K562 (cell line): ENCODE results near the gene AGMO. TPM values are rescaled to one million over a fixed set of nuclear protein-coding genes. Genes with fewer than 3 reads are reported as not detected.

Source experiments
- ATAC-seq: fragments of 200-7000 bp; cut with Tn5 transposase; 3 replicates; pipeline ENCODE4 v1.9.1; 2020; ENCODE audit warnings: moderate library complexity
- BruUV-seq: library from RNA; stranded (reverse); fragments of 400-500 nt; replicated peaks from 2 replicates; lab custom pipeline; 2021; lab: Mats Ljungman, UMichigan
- CTCF ChIA-PET: fragments of 300-600 bp; formaldehyde crosslinking; extraction: SDS; loops from one replicate; lab custom pipeline; 2021; ENCODE audit warnings: low intra/inter-chr PET ratio; lab: Yijun Ruan, JAX
- POLR2A ChIA-PET: fragments of 300-600, 350-650 bp; sonication (Branson Sonifier 250); formaldehyde crosslinking; extraction: SDS; loops from one replicate; lab custom pipeline; 2021; ENCODE audit warnings: antibody characterized with exemption, inconsistent platforms; lab: Yijun Ruan, JAX
- DNase-seq, 4 experiments: peaks; one replicate each; pipeline versions ENCODE4 v3.0.0 to v3.0.0-alpha.2; 2011 to 2018; ENCODE audit warnings: low spot score in 3 of 4, mixed read lengths in 3 of 4; ENCODE audit errors: extremely low read depth in 1 of 4
- FAIRE-seq: peaks from 2 replicates; lab custom pipeline; 2011; peaks lifted over from hg19 to GRCh38; lab: Jason Lieb, UNC
- H2AFZ ChIP-seq: 2 replicates; pipeline ENCODE4 v1.6.0; 2011; ENCODE audit warnings: low read depth, low read length, control low read depth, inconsistent platforms
- H3K27ac ChIP-seq: fragments of 200-600 bp; 3 replicates; pipeline ENCODE4 v1.8.0; 2011; ENCODE audit warnings: low read depth, mild to moderate bottlenecking, control low read depth, inconsistent platforms, low read length, moderate library complexity, mixed read lengths; ENCODE audit errors: extremely low read depth
- H3K27me3 ChIP-seq, 2 experiments: fragments of 300-600 bp in 1 of 2; 2 replicates in 1 of 2; 3 replicates in 1 of 2; pipeline versions ENCODE4 v1.6.0 to v1.8.0; 2011; ENCODE audit warnings: inconsistent platforms in 2 of 2, low read length in 2 of 2, mild to moderate bottlenecking in 1 of 2, mixed read lengths in 1 of 2, moderate library complexity in 1 of 2; ENCODE audit not compliant: control insufficient read depth in 2 of 2, insufficient read depth in 2 of 2
- H3K36me3 ChIP-seq: fragments of 300-600 bp; 3 replicates; pipeline ENCODE4 v1.8.0; 2011; ENCODE audit warnings: mild to moderate bottlenecking, low read length, inconsistent platforms; ENCODE audit not compliant: control insufficient read depth, insufficient read depth
- H3K4me1 ChIP-seq, 2 experiments: fragments of 200-600 bp in 1 of 2; replicated peaks in 1 of 2; 2 replicates in 1 of 2; 3 replicates in 1 of 2; pipeline versions ENCODE4 v1.5.1 to v1.8.0; 2011; ENCODE audit warnings: inconsistent platforms in 2 of 2, low read length in 2 of 2, mild to moderate bottlenecking in 1 of 2, mixed read lengths in 1 of 2, moderate library complexity in 1 of 2; ENCODE audit not compliant: control insufficient read depth in 2 of 2, insufficient read depth in 2 of 2
- H3K4me2 ChIP-seq: 2 replicates; pipeline ENCODE4 v1.6.1; 2011; ENCODE audit warnings: low read length, control low read depth, inconsistent platforms, mixed read lengths; ENCODE audit not compliant: insufficient read depth
- H3K4me3 ChIP-seq: fragments of 200-600 bp; sonication (generic), shearing (Covaris generic); 2 replicates; pipeline ENCODE4 v1.5.1; 2016; ENCODE audit warnings: control low read depth, inconsistent platforms
- H3K79me2 ChIP-seq: fragments of 200-600 bp; 3 replicates; pipeline ENCODE4 v1.8.0; 2011; ENCODE audit warnings: low read length, inconsistent platforms; ENCODE audit not compliant: control insufficient read depth, insufficient read depth
- H3K9ac ChIP-seq, 2 experiments: 2 replicates each; pipeline versions ENCODE4 v1.6.0 to v1.6.1; 2011; ENCODE audit warnings: low read depth in 2 of 2, low read length in 2 of 2, control low read depth in 1 of 2, inconsistent platforms in 1 of 2, mild to moderate bottlenecking in 1 of 2, mixed read lengths in 1 of 2; ENCODE audit not compliant: insufficient read depth in 1 of 2
- H3K9me1 ChIP-seq: one replicate; pipeline ENCODE4 v1.6.0; 2011; ENCODE audit warnings: inconsistent platforms, mild to moderate bottlenecking, low read length, moderate library complexity; ENCODE audit not compliant: control insufficient read depth, insufficient read depth
- H3K9me3 ChIP-seq: replicated peaks from 2 replicates; pipeline ENCODE4 v1.5.1; 2011; ENCODE audit warnings: low read depth, low read length, inconsistent platforms; ENCODE audit not compliant: control insufficient read depth, insufficient read depth
- H4K20me1 ChIP-seq: replicated peaks from 2 replicates; pipeline ENCODE4 v1.6.1; 2011; ENCODE audit warnings: low read length, inconsistent platforms, mixed read lengths; ENCODE audit not compliant: control insufficient read depth, insufficient read depth
- ARNT ChIP-seq, 2 experiments: fragments of 450-650 bp; IDR thresholded peaks; 2 replicates each; pipeline ENCODE4 v1.6.1; 2016; ENCODE audit warnings: mild to moderate bottlenecking in 1 of 2
- ASH1L ChIP-seq: fragments of 450-650 bp; IDR thresholded peaks from 2 replicates; pipeline ENCODE4 v1.6.1; 2018; ENCODE audit warnings: borderline replicate concordance, mild to moderate bottlenecking, low read depth; ENCODE audit not compliant: partially characterized antibody
- CTCF ChIP-seq, 3 experiments: IDR thresholded peaks in 2 of 3; conservative IDR thresholded peaks in 1 of 3; 2 replicates each; pipeline ENCODE4 v1.5.1; 2011 to 2012; ENCODE audit warnings: low read length in 3 of 3, mild to moderate bottlenecking in 3 of 3, control low read depth in 2 of 3, improper control_type of control experiment in 1 of 3, inconsistent platforms in 1 of 3, low read depth in 1 of 3, mixed read lengths in 1 of 3, moderate library complexity in 1 of 3; ENCODE audit not compliant: insufficient read depth in 2 of 3
- FOS ChIP-seq: IDR thresholded peaks from 3 replicates; pipeline ENCODE4 v1.6.1; 2011; ENCODE audit not compliant: insufficient read length; ENCODE audit errors: extremely low read depth
- HDAC1 ChIP-seq, 2 experiments: fragments of 450-650 bp; IDR thresholded peaks; 2 replicates each; pipeline ENCODE4 v1.6.1; 2016 to 2017; ENCODE audit warnings: inconsistent platforms in 1 of 2, mild to moderate bottlenecking in 1 of 2, moderate library complexity in 1 of 2
- HDGF ChIP-seq: fragments of 450-650 bp; IDR thresholded peaks from 2 replicates; pipeline ENCODE4 v1.6.1; 2016
- IRF1 ChIP-seq: sonication (generic); formaldehyde crosslinking; IDR thresholded peaks from 2 replicates; pipeline ENCODE4 v1.8.0; 2022; ENCODE audit warnings: missing genetic modification reagents, mild to moderate bottlenecking, borderline replicate concordance
- PHF20 ChIP-seq: fragments of 450-650 bp; IDR thresholded peaks from 2 replicates; pipeline ENCODE4 v1.6.1; 2018; ENCODE audit not compliant: partially characterized antibody
- SMARCA5 ChIP-seq: fragments of 450-650 bp; IDR thresholded peaks from 2 replicates; pipeline ENCODE4 v1.6.1; 2016
- TCFL5 ChIP-seq: fragments of 250-450 bp; sonication (Bioruptor Pico); conservative IDR thresholded peaks from 2 replicates; pipeline ENCODE4 v1.6.1; 2021; ENCODE audit warnings: mild to moderate bottlenecking, moderate library complexity, matching md5 sums
- ZNF24 ChIP-seq: fragments of 450-650 bp; IDR thresholded peaks from 2 replicates; pipeline ENCODE4 v1.6.1; 2016
- ZNF445 ChIP-seq: fragments of 250-450 bp; sonication (Bioruptor Pico); IDR thresholded peaks from 2 replicates; pipeline ENCODE4 v1.4.0; 2020; ENCODE audit warnings: low read depth, mild to moderate bottlenecking, moderate library complexity
- ZNF512 ChIP-seq: IDR thresholded peaks from 2 replicates; pipeline ENCODE4 v1.6.1; 2016; ENCODE audit warnings: missing genetic modification characterization, missing compliant biosample characterization
- ZNF668 ChIP-seq: fragments of 250-450 bp; sonication (Bioruptor Pico); IDR thresholded peaks from 2 replicates; pipeline ENCODE4 v1.8.0; 2022; ENCODE audit warnings: mild to moderate bottlenecking, inconsistent platforms
- WGBS: fragments of 100-300 bp; shearing (Covaris generic); methylation state at CpG from one replicate; pipeline ENCODE4 v1.1.6; 2016; ENCODE audit warnings: low coverage, mixed read lengths; ENCODE audit not compliant: insufficient coverage; ENCODE audit errors: missing lambda C conversion rate; 5-methylcytosine and 5-hydroxymethylcytosine counted together
- in situ Hi-C: fragments of 300-500 bp; cut with MboI; formaldehyde crosslinking; loops from 4 replicates; pipeline ENCODE4 v1.15.0; 2018; ENCODE audit warnings: inconsistent platforms, mixed read lengths
- intact Hi-C: fragments of 100-400 bp; cut with micrococcal nuclease; formaldehyde crosslinking; loops from 2 replicates; pipeline ENCODE4 v1.14.2; 2022
- polyA plus RNA-seq, 8 experiments: library from polyadenylated mRNA; depleted of rRNA in 4 of 8; stranded (reverse) in 5 of 8; unstranded in 3 of 8; fragments of >200 nt; fragmentation: Nextera tagmentation in 2 of 8; fragmentation: Illumina TruSeq in 1 of 8; extraction: Ambion mirVana in 2 of 8; extraction: Trizol in 1 of 8; gene quantifications; 2 replicates each; pipeline versions ENCODE4 v1.2.1 to v1.2.3, GENCODE V29; 2011 to 2014; ENCODE audit warnings: inconsistent platforms in 1 of 8, missing spikeins in 1 of 8
- total RNA-seq, 7 experiments: library from RNA; depleted of rRNA in 6 of 7; stranded (reverse); fragments of >200 nt in 6 of 7; fragmentation: Illumina TruSeq in 2 of 7; extraction: Trizol in 2 of 7; gene quantifications; 2 replicates each; pipeline versions ENCODE4 v1.2.1 to v1.2.3, GENCODE V29; 2011 to 2021; ENCODE audit warnings: low replicate concordance in 1 of 7

The AGMO gene
- total and polyA plus RNA-seq, 9 of the 15 experiments (the other 6 are each of a cell fraction or from before 2014, with no cell fraction given): 0.30 to 1.4 (median 0.69) TPM; not detected in 1

DNA sequence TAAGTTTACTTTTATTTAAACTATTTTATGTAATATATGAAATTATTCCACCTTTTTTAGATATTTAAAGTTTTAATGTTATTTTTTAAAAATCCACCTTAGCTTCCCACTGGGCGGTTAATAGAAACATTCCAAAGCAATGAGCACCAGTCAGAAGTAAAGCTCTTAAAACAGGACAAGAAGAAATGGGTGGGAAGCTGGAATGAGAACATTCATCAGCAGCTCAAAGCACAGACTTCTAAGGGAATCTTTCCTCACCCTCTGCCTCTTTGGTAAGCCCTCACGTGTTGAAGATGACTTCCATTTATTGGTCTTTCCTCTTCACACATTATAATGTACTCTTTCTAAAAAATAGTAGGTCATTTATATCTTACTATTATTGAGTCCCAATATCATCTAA is 3.1 kb downstream of the AGMO start:
- intact Hi-C loops (no loop called here), in situ Hi-C loops (no loop called here)
- no peak for FAIRE-seq
- Histone ChIP-seq H3K4me1 (no peaks in the 10 kb centered on the region), H3K9me3 (no peaks in the 10 kb centered on the region)
- TF ChIP-seq ZNF24 (no peak), SMARCA5 (no peak), ZNF668 (CRISPR knock-in tag) (no peak), HDGF (no peak)
- TF ChIP-seq, all 486 proteins: peak for 0
- Histone ChIP-seq H2AFZ (no peak overlapping the region), H4K20me1 (no peaks in the 10 kb centered on the region), H3K36me3 (no peaks in the 10 kb centered on the region), H3K27me3 (no peaks in the 10 kb centered on the region), H3K9me1 (no peaks in the 10 kb centered on the region), H3K27ac (no peak overlapping the region), H3K79me2 (no peaks in the 10 kb centered on the region), H3K4me2 (no peak overlapping the region), H3K4me3 (no peak overlapping the region), H3K9ac (no peak overlapping the region)
- BruUV-seq: no TSS peak
- WGBS: 0% methylated on average over 2 of the region's 2 CpGs
- ChIA-PET POLR2A (no interaction called here), CTCF (no interaction called here)
- ATAC-seq (no peak), DNase-seq (no peak)

DNA sequence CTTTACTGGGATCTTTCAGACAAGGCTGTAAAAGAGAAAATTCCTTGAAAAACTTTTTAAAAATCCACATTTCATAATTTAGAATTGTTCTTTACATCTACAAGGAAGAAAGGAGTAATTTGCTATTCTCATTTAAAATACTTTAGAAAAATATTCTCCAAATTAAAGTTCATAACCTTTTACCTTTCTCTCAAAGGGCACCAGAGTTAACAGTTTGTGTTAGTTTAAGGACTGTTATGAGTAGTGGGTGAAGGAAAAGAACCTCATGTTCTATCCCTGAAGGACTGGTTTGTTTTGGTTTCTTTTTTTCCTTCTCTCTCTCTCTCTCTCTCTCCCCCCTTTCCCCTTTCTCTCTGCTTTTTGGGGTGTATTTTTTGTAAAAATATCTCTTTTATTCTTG is 4.1 kb downstream of the AGMO start:
- no peak for ATAC-seq
- no peaks in the 10 kb centered on the region for H3K4me1 ChIP-seq
- no peak overlapping the region for H3K4me3 ChIP-seq
- no peaks in the 10 kb centered on the region for H3K9me1 ChIP-seq
- no peak for DNase-seq
- POLR2A ChIA-PET: no interaction called here
- intact Hi-C loops (no loop called here), in situ Hi-C loops (no loop called here)
- no peaks in the 10 kb centered on the region for H4K20me1 ChIP-seq
- H3K27me3 ChIP-seq: no peaks in the 10 kb centered on the region
- no peaks in the 10 kb centered on the region; the same call in 1 of the 2 replicates for H3K9me3 ChIP-seq
- no peaks in the 10 kb centered on the region for H3K79me2 ChIP-seq
- FAIRE-seq: no peak
- H3K36me3 ChIP-seq: no peaks in the 10 kb centered on the region
- no peak overlapping the region for H3K27ac ChIP-seq
- CTCF ChIA-PET: no interaction called here
- no peak overlapping the region for H3K9ac ChIP-seq
- no TSS peak for BruUV-seq
- no peak overlapping the region for H2AFZ ChIP-seq
- H3K4me2 ChIP-seq: no peak overlapping the region
- TF ChIP-seq ZNF445 (CRISPR knock-in tag): no peak
- TF ChIP-seq ZNF512 (tag): no peak
- no peak for TF ChIP-seq SMARCA5
- TF ChIP-seq FOS: no peak
- no peak for TF ChIP-seq PHF20
- no peak for TF ChIP-seq ASH1L
- no peak for TF ChIP-seq CTCF (IDR thresholded peaks at IDR 0.05 in 2 of 3, conservative IDR thresholded peaks at IDR 0.05 in 1 of 3; ENCODE audit: insufficient read depth in 2 of 3, low read depth in 1 of 3, low read length in 3 of 3)
- no peak for TF ChIP-seq TCFL5 (CRISPR knock-in tag)
- no peak for TF ChIP-seq IRF1 (CRISPR knock-in tag)
- TF ChIP-seq HDAC1 (IDR thresholded peaks at IDR 0.05): no peak
- TF ChIP-seq ARNT (IDR thresholded peaks at IDR 0.05): no peak
